ENCODE results near the gene ARL14. TPM values are rescaled to one million over a fixed set of nuclear protein-coding genes. Genes with fewer than 3 reads are reported as not detected.

The ARL14 gene
- total and polyA plus RNA-seq, 2 of the 13 experiments (the other 11 are each of a cell fraction or from before 2014, with no cell fraction given), result 0.11 TPM; not detected in 1

GRCh38 chr3:160701490-160701889, 24.5 kb downstream of the ARL14 start:
- Histone ChIP-seq H3K27me3 (ENCODE audit: control insufficient read depth in 1 of 2, insufficient read depth in 2 of 2, low read length in 2 of 2) (no peaks in the 10 kb centered on the region; a peak in 1 of 5 replicates), H2AFZ (ENCODE audit: low read length) (no peak overlapping the region), H3K4me2 (ENCODE audit: low read depth, low read length) (no peak overlapping the region), H3K9me3 (ENCODE audit: low read length) (no peaks in the 10 kb centered on the region), H3K9ac (ENCODE audit: insufficient read depth, low read depth, low read length) (no peak overlapping the region), H4K20me1 (ENCODE audit: insufficient read depth, low read length) (no peaks in the 10 kb centered on the region), H3K4me3 (replicated peaks in 1 of 3; ENCODE audit: insufficient read depth in 1 of 3, low read depth in 2 of 3, low read length in 3 of 3) (no peak overlapping the region), H3K27ac (ENCODE audit: extremely low read length, insufficient read depth, low read length) (no peak overlapping the region), H3K79me2 (ENCODE audit: insufficient read depth, low read length) (no peaks in the 10 kb centered on the region), H3K36me3 (replicated peaks in 1 of 2; ENCODE audit: control insufficient read depth in 1 of 2, insufficient read depth in 2 of 2, low read length in 2 of 2) (no peaks in the 10 kb centered on the region), H3K4me1 (ENCODE audit: insufficient read depth, low read length) (no peaks in the 10 kb centered on the region)
- in situ Hi-C loops (cut with HindIII; ENCODE audit: extremely low pct_ligation_motif_present, low pct_unique_long_range_greater_than_20kb), result loop anchor here (10.0 kb wide), 2 partner anchors 233 to 723 kb away; no protein-coding TSS in a partner anchor
- no TSS peak for BruUV-seq (replicated peaks)
- ATAC-seq, result no peak
- TF ChIP-seq, protein P1, sequence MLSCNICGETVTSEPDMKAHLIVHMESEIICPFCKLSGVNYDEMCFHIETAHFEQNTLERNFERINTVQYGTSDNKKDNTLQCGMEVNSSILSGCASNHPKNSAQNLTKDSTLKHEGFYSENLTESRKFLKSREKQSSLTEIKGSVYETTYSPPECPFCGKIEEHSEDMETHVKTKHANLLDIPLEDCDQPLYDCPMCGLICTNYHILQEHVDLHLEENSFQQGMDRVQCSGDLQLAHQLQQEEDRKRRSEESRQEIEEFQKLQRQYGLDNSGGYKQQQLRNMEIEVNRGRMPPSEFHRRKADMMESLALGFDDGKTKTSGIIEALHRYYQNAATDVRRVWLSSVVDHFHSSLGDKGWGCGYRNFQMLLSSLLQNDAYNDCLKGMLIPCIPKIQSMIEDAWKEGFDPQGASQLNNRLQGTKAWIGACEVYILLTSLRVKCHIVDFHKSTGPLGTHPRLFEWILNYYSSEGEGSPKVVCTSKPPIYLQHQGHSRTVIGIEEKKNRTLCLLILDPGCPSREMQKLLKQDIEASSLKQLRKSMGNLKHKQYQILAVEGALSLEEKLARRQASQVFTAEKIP (CRISPR knock-in tag; IDR thresholded peaks at IDR 0.05; ENCODE audit: borderline replicate concordance), result no peak
- TF ChIP-seq ETS1 (CRISPR knock-in tag; IDR thresholded peaks at IDR 0.05) (no peak), MAX (IDR thresholded peaks at IDR 0.05) (no peak)
- 22% methylated on average over 1 of the region's 1 CpG for WGBS (ENCODE audit: low lambda C conversion rate)
- ChIA-PET CTCF (ENCODE audit: low intra/inter-chr PET ratio, low total read pairs) (no interaction called here), POLR2A (no interaction called here)
- intact Hi-C loops (cut with micrococcal nuclease; ENCODE audit: unreplicated experiment), result no loop called here
- DNase-seq (ENCODE audit: low spot score), result no peak
- FAIRE-seq, result no peak

DNA sequence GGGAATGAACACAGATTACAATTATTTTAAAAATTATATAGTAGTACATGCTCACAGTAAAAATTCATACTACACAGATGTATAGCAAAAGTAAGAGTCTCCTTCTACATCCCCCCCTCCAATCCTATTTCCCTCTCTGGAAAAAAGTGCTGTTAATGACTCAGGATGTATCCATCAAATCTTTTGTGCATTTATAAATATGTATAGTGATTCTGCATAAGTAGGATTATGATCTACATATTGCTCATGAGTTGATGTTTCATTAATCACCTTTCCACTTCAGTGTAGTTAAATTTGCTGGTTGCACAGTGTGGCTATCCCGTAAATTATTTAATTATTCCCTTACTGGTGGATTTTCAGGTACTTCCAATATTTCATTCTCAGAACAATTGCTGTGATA, 25.3 kb downstream of the ARL14 start:
- TF ChIP-seq MAFF (IDR thresholded peaks at IDR 0.05; ENCODE audit: low read depth, low read length) (peak; percentile 1; the same call in 1 of the 2 replicates), ZNF550 (CRISPR knock-in tag; IDR thresholded peaks at IDR 0.05; ENCODE audit: borderline replicate concordance) (no peak)
- no peak for FAIRE-seq
- ChIA-PET CTCF (ENCODE audit: low intra/inter-chr PET ratio, low total read pairs) (no interaction called here), POLR2A (no interaction called here)
- DNase-seq (ENCODE audit: low spot score), result no peak
- intact Hi-C loops (cut with micrococcal nuclease; ENCODE audit: unreplicated experiment), result no loop called here
- Histone ChIP-seq H3K36me3 (replicated peaks in 1 of 2; ENCODE audit: control insufficient read depth in 1 of 2, insufficient read depth in 2 of 2, low read length in 2 of 2) (no peaks in the 10 kb centered on the region), H3K9ac (ENCODE audit: insufficient read depth, low read depth, low read length) (no peak overlapping the region), H3K79me2 (ENCODE audit: insufficient read depth, low read length) (no peaks in the 10 kb centered on the region), H3K4me3 (replicated peaks in 1 of 3; ENCODE audit: insufficient read depth in 1 of 3, low read depth in 2 of 3, low read length in 3 of 3) (no peak overlapping the region), H3K4me2 (ENCODE audit: low read depth, low read length) (no peak overlapping the region), H3K27ac (ENCODE audit: extremely low read length, insufficient read depth, low read length) (no peak overlapping the region), H3K27me3 (ENCODE audit: control insufficient read depth in 1 of 2, insufficient read depth in 2 of 2, low read length in 2 of 2) (no peaks in the 10 kb centered on the region; a peak in 1 of 5 replicates), H4K20me1 (ENCODE audit: insufficient read depth, low read length) (no peaks in the 10 kb centered on the region), H3K9me3 (ENCODE audit: low read length) (no peaks in the 10 kb centered on the region), H3K4me1 (ENCODE audit: insufficient read depth, low read length) (no peaks in the 10 kb centered on the region), H2AFZ (ENCODE audit: low read length) (no peak overlapping the region)
- 0% methylated on average over 1 of the region's 1 CpG for WGBS (ENCODE audit: low lambda C conversion rate)
- no peak for ATAC-seq
- no TSS peak for BruUV-seq (replicated peaks)
- in situ Hi-C loops (cut with HindIII; ENCODE audit: extremely low pct_ligation_motif_present, low pct_unique_long_range_greater_than_20kb), result loop anchor here (10.0 kb wide), 2 partner anchors 233 to 723 kb away; no protein-coding TSS in a partner anchor
